ENCODE data around the gene GC.
"Not testable (repeated sequence)": the region's sequence is repeated elsewhere in the genome, so short reads cannot be mapped to it uniquely, and the experiment has no call there.

GRCh38 chr4:71805230-71805629, 21.4 kb upstream of the GC start:
- TF ChIP-seq JUN (CRISPR knock-in tag; IDR thresholded peaks at IDR 0.05); NR2C2 (CRISPR knock-in tag; IDR thresholded peaks at IDR 0.05); FOXK1 (CRISPR knock-in tag; IDR thresholded peaks at IDR 0.05); KAT7 (CRISPR knock-in tag; IDR thresholded peaks at IDR 0.05; ENCODE audit: borderline replicate concordance); CREM (CRISPR knock-in tag; IDR thresholded peaks at IDR 0.05); ESRRA (CRISPR knock-in tag; IDR thresholded peaks at IDR 0.05; ENCODE audit: borderline replicate concordance); NFE2L1 (CRISPR knock-in tag; IDR thresholded peaks at IDR 0.05); SP1 (CRISPR knock-in tag; conservative IDR thresholded peaks at IDR 0.05); USF2 (CRISPR knock-in tag; IDR thresholded peaks at IDR 0.05): not testable (repeated sequence)
- TF ChIP-seq, protein P1, sequence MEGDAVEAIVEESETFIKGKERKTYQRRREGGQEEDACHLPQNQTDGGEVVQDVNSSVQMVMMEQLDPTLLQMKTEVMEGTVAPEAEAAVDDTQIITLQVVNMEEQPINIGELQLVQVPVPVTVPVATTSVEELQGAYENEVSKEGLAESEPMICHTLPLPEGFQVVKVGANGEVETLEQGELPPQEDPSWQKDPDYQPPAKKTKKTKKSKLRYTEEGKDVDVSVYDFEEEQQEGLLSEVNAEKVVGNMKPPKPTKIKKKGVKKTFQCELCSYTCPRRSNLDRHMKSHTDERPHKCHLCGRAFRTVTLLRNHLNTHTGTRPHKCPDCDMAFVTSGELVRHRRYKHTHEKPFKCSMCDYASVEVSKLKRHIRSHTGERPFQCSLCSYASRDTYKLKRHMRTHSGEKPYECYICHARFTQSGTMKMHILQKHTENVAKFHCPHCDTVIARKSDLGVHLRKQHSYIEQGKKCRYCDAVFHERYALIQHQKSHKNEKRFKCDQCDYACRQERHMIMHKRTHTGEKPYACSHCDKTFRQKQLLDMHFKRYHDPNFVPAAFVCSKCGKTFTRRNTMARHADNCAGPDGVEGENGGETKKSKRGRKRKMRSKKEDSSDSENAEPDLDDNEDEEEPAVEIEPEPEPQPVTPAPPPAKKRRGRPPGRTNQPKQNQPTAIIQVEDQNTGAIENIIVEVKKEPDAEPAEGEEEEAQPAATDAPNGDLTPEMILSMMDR (IDR thresholded peaks at IDR 0.05): not testable (repeated sequence)
- TF ChIP-seq, protein P2, sequence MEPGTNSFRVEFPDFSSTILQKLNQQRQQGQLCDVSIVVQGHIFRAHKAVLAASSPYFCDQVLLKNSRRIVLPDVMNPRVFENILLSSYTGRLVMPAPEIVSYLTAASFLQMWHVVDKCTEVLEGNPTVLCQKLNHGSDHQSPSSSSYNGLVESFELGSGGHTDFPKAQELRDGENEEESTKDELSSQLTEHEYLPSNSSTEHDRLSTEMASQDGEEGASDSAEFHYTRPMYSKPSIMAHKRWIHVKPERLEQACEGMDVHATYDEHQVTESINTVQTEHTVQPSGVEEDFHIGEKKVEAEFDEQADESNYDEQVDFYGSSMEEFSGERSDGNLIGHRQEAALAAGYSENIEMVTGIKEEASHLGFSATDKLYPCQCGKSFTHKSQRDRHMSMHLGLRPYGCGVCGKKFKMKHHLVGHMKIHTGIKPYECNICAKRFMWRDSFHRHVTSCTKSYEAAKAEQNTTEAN (CRISPR knock-in tag; IDR thresholded peaks at IDR 0.05): not testable (repeated sequence)

Measured in WTC11 (cell line).